HT-29 (cell line): ENCODE measurements around the gene RUSC2. TPM values are rescaled to one million over a fixed set of nuclear protein-coding genes. Genes with fewer than 3 reads are reported as not detected.
"Not testable (repeated sequence)": the region's sequence is repeated elsewhere in the genome, so short reads cannot be mapped to it uniquely, and the experiment has no call there.

Experiments used
- DNase-seq: peaks from one replicate; pipeline ENCODE4 v3.0.0-alpha.2; 2015; ENCODE audit warnings: low spot score
- total RNA-seq: library from RNA; depleted of rRNA; stranded (reverse); fragments of >200 nt; shearing (Covaris generic); gene quantifications from 2 replicates; pipeline ENCODE4 v1.2.3, GENCODE V29; 2014; rRNA removed

Gene RUSC2
- total RNA-seq, 1 experiment from 2014 or later: 2.0 TPM

DNA sequence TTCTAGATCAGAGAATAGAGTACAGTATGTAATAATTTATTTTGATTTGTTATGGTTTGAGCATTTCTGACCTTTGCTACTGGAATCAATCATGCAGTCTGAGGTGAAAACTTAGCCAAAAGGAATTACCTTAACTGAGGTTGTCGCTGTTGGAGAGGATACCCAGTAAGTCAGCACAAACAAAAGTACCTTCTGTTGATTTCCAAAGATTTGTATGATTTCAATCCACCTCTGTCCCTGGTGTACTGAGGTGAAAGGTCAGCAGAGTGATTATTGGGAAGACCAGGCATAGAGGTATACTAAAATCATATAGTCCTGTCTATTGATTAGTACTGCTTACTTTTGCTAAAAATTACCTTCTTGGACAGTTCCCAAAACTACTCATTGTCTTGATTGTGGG lies 32.8 kb downstream of the RUSC2 start:
- DNase-seq: no peak

- not testable (repeated sequence) for DNase-seq
Measured at GRCh38 chr9:35523556-35523955, 33.6 kb downstream of the RUSC2 start.

GRCh38 chr9:35526087-35526801 lies 36.3 kb downstream of the RUSC2 start:
- no peak for DNase-seq

- no peak for DNase-seq
Measured at GRCh38 chr9:35529161-35529823, 39.4 kb downstream of the RUSC2 start.

DNA sequence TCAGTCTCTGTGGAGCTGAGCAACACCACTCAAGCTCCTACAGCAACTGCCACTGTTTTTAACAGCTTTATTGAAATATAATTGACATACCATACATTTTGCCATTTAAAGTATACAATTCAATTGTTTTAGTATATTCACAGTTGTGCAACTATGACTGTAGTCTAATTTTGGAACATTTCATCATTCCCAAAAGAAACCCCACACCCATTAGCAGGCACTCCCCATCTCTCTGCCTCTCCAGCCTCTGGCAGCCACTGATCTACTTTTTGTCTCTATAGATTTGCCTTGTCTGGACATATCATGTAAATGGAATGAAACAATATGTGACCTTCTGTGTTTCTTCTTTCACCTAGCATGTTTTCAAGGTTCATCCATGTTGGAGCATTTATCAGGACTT lies 43.5 kb downstream of the RUSC2 start:
- no peak for DNase-seq

DNA sequence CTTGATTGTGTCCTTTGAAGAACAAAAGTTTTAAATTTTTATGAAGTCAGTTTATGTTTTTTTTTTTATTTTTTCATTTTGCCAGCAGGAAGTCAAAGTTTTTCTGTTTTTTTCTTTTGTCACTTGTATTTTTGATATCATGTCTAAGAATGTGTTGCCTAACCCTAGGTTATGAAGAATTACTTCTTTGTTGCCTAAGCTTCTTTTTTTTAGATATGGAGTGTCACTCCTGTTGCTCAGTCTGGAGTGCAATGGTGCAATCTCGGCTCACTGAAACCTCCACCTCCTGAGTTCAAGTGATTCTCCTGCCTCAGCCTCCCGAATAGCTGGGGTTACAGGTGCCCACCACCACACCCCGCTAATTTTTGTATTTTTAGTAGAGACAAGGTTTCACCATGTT lies 45.0 kb downstream of the RUSC2 start:
- not testable (repeated sequence) for DNase-seq

GRCh38 chr9:35537913-35538312 lies 48.0 kb downstream of the RUSC2 start:
- no peak for DNase-seq

DNA sequence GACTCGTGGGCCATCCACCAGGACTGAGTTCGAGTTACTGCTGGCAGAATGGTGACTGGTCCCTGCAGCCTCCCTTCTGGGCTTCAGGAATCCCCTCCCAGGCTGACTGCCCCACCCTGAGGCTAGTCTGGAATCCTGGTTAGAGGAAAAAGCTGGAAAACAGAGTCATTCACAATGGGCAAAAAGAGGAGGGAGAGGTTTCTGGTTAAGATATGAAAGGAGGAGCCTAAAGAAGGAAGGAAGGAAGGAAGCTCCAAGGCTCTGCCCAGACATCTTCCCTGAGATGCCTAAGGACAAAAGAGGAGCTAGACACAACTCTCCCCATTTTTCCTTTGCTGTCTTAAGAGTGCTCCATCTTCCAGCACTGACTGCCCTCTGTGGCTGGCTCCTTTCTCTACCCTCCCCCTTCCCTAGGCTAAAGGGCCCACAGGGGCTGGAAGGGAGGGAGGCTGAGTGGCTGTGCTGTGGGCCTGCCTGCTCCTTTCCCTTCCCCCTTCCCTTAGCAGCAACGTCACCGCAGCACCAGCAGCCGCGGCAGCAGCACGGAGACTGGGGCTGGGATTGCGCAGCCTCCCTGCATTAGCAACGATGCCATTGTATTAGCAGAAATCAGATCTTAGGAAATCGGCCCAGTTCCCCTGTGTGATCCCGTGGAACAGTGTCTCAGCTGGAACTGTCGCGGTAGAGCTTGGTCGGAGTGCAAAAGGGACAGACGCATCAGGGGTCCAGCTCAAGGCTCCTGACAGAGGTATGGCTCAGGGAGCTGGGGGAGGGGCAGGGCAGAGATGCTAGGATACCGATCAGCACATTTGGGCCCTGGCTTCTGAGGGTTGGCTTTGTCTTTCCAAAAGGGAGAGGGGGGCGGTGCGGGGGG lies 48.7 kb downstream of the RUSC2 start:
- no peak for DNase-seq

Other genes with a start within 250 kb of the RUSC2 start
- gene TESK1, start 115.2 kb downstream of the RUSC2 start, total RNA-seq: 7.7 and 7.9 TPM in 2 replicates
- 0.23 TPM in 1 of 2 replicates, not detected in the other for gene CD72, start 128.3 kb downstream of the RUSC2 start, total RNA-seq
- not detected in 2 replicates for gene SIT1, start 160.8 kb downstream of the RUSC2 start, total RNA-seq
- 23,916 and 27,637 TPM in 2 replicates for gene RMRP, start 167.9 kb downstream of the RUSC2 start, total RNA-seq
- gene CCDC107, start 168.2 kb downstream of the RUSC2 start, total RNA-seq: 19.7 and 19.9 TPM in 2 replicates
- gene ARHGEF39, start 175.1 kb downstream of the RUSC2 start, total RNA-seq: 16.2 and 23.4 TPM in 2 replicates
- 82.8 and 95.4 TPM in 2 replicates for gene CA9, start 183.8 kb downstream of the RUSC2 start, total RNA-seq
- gene TPM2, start 199.8 kb downstream of the RUSC2 start, total RNA-seq: 61.0 and 69.8 TPM in 2 replicates
- gene TLN1, start 242.1 kb downstream of the RUSC2 start, total RNA-seq: 99.5 and 100.0 TPM in 2 replicates
- 42.4 and 44.5 TPM in 2 replicates for gene CREB3, start 242.6 kb downstream of the RUSC2 start, total RNA-seq